Stimulated activated effector memory CD8-positive, alpha-beta T cell treated with anti-CD3 and anti-CD28 coated beads, Interleukin-12 subunit alpha, Interleukin-12 subunit beta, amount 100 ng/mL, for 72 hours (primary cell): ENCODE data around the gene EPSTI1.
"Not testable (repeated sequence)": the region's sequence is repeated elsewhere in the genome, so short reads cannot be mapped to it uniquely, and the experiment has no call there.

Experiments
- ATAC-seq: fragments of 150-1000 bp; cut with Tn5 transposase; 2 replicates; pipeline ENCODE4 v1.10.0; 2021
- DNase-seq, 2 donors: peaks; one replicate each; pipeline ENCODE4 v3.0.0; 2021 to 2022; ENCODE audit warnings: low spot score in 2 of 2
- H3K27ac Mint-ChIP-seq: one replicate; pipeline ENCODE4 v1.8.0; 2022; ENCODE audit warnings: mild to moderate bottlenecking, mixed read lengths
- H3K36me3 Mint-ChIP-seq: one replicate; pipeline ENCODE4 v1.8.0; 2022; ENCODE audit warnings: mild to moderate bottlenecking, mixed read lengths
- H3K4me1 Mint-ChIP-seq: one replicate; pipeline ENCODE4 v1.8.0; 2022; ENCODE audit warnings: mixed read lengths
- H3K4me3 Mint-ChIP-seq: one replicate; pipeline ENCODE4 v1.8.0; 2022; ENCODE audit warnings: mild to moderate bottlenecking, mixed read lengths
- H3K9me3 Mint-ChIP-seq: one replicate; pipeline ENCODE4 v1.8.0; 2022; ENCODE audit warnings: mixed read lengths

Gene EPSTI1

GRCh38 chr13:42991233-42991897 is 676 bp downstream of the EPSTI1 start:
- not testable (repeated sequence) for ATAC-seq, H3K9me3 Mint-ChIP-seq, H3K36me3 Mint-ChIP-seq
- Mint-ChIP-seq H3K27ac (peak overlapping the region; percentile 98), H3K4me3 (peak overlapping the region; percentile 86), H3K4me1 (peaks cover 33% of the 10 kb centered on the region)
- DNase-seq = peak in 1 of 2 donors; percentile 52

- H3K4me1 Mint-ChIP-seq = peaks cover 37% of the 10 kb centered on the region
- ATAC-seq = no peak
- peak overlapping the region; percentile 98 for H3K27ac Mint-ChIP-seq
- peak in 1 of 2 donors; percentile 51 for DNase-seq
- H3K9me3 Mint-ChIP-seq = no peaks in the 10 kb centered on the region
- peaks cover 8% of the 10 kb centered on the region for H3K36me3 Mint-ChIP-seq
- H3K4me3 Mint-ChIP-seq = peak overlapping the region; percentile 86
These were observed 1.5 kb downstream of the EPSTI1 start for GRCh38 chr13:42990291-42991232.

- Mint-ChIP-seq H3K4me1 (peaks cover 25% of the 10 kb centered on the region), H3K36me3 (peaks cover 8% of the 10 kb centered on the region), H3K4me3 (no peak overlapping the region), H3K9me3 (no peaks in the 10 kb centered on the region), H3K27ac (no peak overlapping the region)
- no peak for ATAC-seq
- DNase-seq = peak in 1 of 2 donors; percentile 40
These were observed 5.9 kb downstream of the EPSTI1 start for GRCh38 chr13:42986176-42986574.

DNA sequence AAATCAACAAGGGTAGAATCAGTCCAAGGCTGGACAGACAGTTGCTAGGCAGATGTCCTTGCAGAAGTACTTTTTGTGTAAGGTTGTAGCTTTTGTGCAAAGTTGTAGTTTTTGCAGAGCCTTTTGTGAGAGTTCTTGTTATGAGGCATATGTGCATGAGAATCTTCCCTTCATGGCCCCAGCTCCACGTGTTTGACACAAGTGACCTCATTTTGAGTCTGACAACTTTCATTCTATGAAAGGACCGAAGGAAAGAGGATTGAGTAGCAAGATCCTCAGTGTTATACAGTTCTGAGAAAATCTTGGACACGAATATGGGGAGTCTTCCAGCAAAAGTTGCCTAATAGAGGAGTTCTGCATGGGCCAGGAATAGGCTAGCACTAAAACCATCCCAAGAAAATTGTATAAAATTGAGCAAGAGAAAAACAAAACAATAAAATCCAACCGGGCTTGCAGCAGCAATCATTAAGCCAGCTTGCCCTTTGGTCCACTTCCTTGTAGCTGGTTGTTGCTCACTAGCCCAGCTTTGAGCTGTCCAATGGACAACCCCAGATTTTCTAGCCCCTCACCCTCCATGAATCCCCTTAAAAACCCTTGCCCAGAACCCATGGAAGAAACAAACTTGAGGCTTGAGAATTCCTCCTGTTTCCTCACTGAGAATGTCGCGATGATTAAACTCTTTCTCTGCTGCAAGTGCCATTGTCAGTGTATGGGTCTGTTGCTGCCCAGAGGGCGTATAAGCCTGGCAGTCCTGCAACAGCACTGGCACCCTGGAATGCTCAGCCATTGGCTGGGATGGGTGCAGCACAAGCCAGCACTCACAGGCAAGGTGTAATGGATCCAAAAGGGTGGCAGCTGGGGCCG is 6.5 kb downstream of the EPSTI1 start:
- H3K4me3 Mint-ChIP-seq = no peak overlapping the region
- H3K27ac Mint-ChIP-seq = no peak overlapping the region
- no peaks in the 10 kb centered on the region for H3K9me3 Mint-ChIP-seq
- peaks cover 8% of the 10 kb centered on the region for H3K36me3 Mint-ChIP-seq
- peaks cover 18% of the 10 kb centered on the region for H3K4me1 Mint-ChIP-seq
- peak; percentile 47 for ATAC-seq
- DNase-seq = peak in 1 of 2 donors; percentile 40

DNA sequence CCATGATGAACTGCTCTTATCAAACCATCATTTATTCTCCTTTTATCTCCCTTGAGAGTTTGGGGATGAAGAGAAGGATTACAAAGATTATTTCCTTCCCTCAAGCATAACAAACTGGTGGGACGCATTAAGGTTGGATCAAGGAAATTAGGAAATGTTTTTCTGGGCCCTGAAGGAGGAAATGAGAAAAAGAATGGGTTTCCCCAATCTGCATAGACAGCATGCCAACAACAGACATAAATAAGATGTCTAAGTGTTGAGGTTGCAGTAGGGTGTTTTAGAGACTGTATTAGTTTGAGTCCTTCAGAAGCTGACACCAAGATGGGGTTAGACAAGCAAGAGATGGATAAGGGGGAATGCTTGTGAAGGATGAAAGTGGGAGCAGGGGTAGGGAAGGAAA is 7.3 kb downstream of the EPSTI1 start:
- H3K4me3 Mint-ChIP-seq = no peak overlapping the region
- peaks cover 18% of the 10 kb centered on the region for H3K4me1 Mint-ChIP-seq
- ATAC-seq (no peak), DNase-seq (no peak)
- H3K9me3 Mint-ChIP-seq = peaks cover 2% of the 10 kb centered on the region
- peaks cover under 1% of the 10 kb centered on the region for H3K36me3 Mint-ChIP-seq
- H3K27ac Mint-ChIP-seq = no peak overlapping the region

DNA sequence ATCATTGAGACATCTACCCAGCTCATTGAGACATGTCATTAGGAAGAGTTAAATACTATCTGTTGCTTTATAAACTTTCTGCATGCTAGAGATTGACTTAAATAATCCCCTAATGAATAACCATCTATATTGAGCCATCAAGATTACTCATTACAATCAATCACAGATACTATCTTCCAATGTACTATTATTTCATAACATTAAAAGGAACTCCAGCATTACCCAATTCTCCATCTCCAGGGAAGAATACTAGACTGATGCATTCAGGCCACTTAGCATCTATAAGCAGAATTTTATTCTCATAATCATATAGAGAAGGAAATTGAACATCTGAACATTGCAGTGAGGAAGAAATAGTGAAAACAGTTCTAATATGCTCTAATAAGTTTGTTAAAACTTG is 8.0 kb downstream of the EPSTI1 start:
- no peaks in the 10 kb centered on the region for H3K36me3 Mint-ChIP-seq
- H3K4me3 Mint-ChIP-seq = no peak overlapping the region
- H3K9me3 Mint-ChIP-seq = peaks cover 2% of the 10 kb centered on the region
- DNase-seq (no peak), ATAC-seq (no peak)
- no peak overlapping the region for H3K27ac Mint-ChIP-seq
- peaks cover 18% of the 10 kb centered on the region for H3K4me1 Mint-ChIP-seq

- Mint-ChIP-seq H3K4me1 (peaks cover 18% of the 10 kb centered on the region), H3K4me3 (no peak overlapping the region), H3K36me3 (no peaks in the 10 kb centered on the region), H3K9me3 (peaks cover 2% of the 10 kb centered on the region), H3K27ac (no peak overlapping the region)
- DNase-seq = no peak
- ATAC-seq = no peak
These were observed 10.2 kb downstream of the EPSTI1 start for GRCh38 chr13:42981853-42982252.

DNA sequence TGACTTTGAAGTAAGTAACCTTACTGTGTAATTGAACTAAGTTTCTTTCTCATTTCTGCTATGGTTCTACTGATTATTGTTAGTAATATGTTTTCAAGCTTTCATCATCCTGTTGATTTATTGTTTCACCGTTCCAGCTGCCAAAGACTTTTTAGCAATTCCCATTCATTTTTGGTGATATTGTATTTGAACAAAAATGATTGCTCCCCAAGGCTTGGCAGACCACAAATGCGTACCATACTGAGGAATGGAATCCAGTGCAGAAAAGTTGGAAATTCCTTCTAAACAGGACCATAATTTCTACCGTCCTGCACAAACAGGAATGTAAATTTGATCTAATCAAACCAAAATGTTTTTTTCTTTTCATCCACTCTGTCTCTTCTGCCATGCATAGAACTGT is 10.7 kb downstream of the EPSTI1 start:
- H3K4me1 Mint-ChIP-seq = peaks cover 18% of the 10 kb centered on the region
- DNase-seq (no peak), ATAC-seq (no peak)
- H3K27ac Mint-ChIP-seq = no peak overlapping the region
- H3K9me3 Mint-ChIP-seq = peaks cover 2% of the 10 kb centered on the region
- H3K36me3 Mint-ChIP-seq = no peaks in the 10 kb centered on the region
- H3K4me3 Mint-ChIP-seq = no peak overlapping the region

GRCh38 chr13:42977219-42977659 is 14.8 kb downstream of the EPSTI1 start:
- DNase-seq (no peak), ATAC-seq (no peak)
- Mint-ChIP-seq H3K36me3 (no peaks in the 10 kb centered on the region), H3K9me3 (peaks cover 2% of the 10 kb centered on the region), H3K4me1 (peaks cover 5% of the 10 kb centered on the region), H3K4me3 (no peak overlapping the region), H3K27ac (no peak overlapping the region)

DNA sequence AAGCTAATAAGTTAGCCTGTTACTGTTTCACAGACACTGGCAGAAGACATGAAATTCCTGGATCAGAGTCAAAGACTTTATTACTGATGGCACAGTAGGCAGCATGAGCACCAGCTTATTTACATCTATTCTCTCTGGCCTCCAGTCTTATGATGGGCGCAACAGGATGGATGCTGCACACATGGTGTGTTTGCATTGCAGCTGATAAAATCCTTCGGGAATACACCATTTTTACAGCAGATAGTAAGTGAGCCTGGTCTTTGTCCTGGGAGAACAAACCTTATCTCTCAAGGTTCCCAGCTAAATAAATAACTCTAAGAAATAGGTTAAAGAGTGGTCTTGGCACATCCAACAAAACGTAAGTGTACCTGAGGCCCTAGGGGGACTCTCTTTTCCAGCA is 16.0 kb downstream of the EPSTI1 start:
- H3K36me3 Mint-ChIP-seq = no peaks in the 10 kb centered on the region
- DNase-seq (no peak), ATAC-seq (no peak)
- H3K9me3 Mint-ChIP-seq = peaks cover 2% of the 10 kb centered on the region
- H3K27ac Mint-ChIP-seq = no peak overlapping the region
- no peak overlapping the region for H3K4me3 Mint-ChIP-seq
- peaks cover 6% of the 10 kb centered on the region for H3K4me1 Mint-ChIP-seq

- peaks cover 9% of the 10 kb centered on the region for H3K36me3 Mint-ChIP-seq
These were observed 18.5 kb downstream of the EPSTI1 start for GRCh38 chr13:42973581-42973980.

DNA sequence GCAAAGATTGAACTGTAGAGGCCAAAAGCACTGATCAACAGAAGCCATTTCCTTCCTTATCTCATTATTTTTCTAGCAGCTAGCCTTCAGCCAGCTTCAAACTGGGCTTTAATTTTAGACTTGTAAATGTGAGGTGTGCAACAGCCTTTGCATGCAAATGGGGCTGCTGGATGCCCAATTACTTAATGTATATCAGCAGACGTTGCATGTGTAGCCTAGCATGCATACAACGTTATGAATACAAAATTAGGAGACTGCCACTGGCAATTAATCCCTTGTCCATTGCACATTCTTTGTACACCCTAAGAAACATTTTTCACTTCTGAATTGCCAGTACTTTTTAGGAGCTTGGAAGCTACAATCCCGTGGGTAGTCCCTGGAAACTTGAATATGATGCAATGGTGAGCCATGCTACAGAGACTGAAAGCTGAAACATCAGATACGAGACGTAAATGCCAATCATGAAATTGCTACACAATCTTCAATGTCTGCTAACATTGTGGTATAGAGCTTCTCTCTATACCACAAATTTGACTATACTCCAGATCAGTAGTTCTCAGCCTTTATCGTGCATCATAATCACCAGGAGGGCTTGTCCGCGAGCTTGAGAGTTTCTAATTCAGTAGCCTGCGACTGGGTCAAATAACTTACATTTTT is 20.2 kb downstream of the EPSTI1 start:
- Mint-ChIP-seq H3K4me3 (no peak overlapping the region), H3K4me1 (peaks cover 17% of the 10 kb centered on the region), H3K27ac (no peak overlapping the region), H3K36me3 (peaks cover 9% of the 10 kb centered on the region), H3K9me3 (no peaks in the 10 kb centered on the region)
- ATAC-seq (no peak), DNase-seq (no peak)

More at GRCh38 chr13:42973581-42973980, 18.5 kb downstream of the EPSTI1 start:
- no peak for ATAC-seq
- no peaks in the 10 kb centered on the region for H3K9me3 Mint-ChIP-seq
- no peak overlapping the region for H3K4me3 Mint-ChIP-seq
- H3K4me1 Mint-ChIP-seq = peaks cover 17% of the 10 kb centered on the region
- no peak overlapping the region for H3K27ac Mint-ChIP-seq
- DNase-seq = no peak

GRCh38 chr13:42970824-42971690 is 21.0 kb downstream of the EPSTI1 start:
- Mint-ChIP-seq H3K4me1 (peaks cover 17% of the 10 kb centered on the region), H3K4me3 (no peak overlapping the region), H3K36me3 (peaks cover 9% of the 10 kb centered on the region), H3K9me3 (no peaks in the 10 kb centered on the region), H3K27ac (no peak overlapping the region)
- DNase-seq (peak in 1 of 2 donors; percentile 58), ATAC-seq (peak; percentile 81)
